Activated CD4-positive, alpha-beta T cell treated with anti-CD3 and anti-CD28 coated beads, Interleukin-2, amount 50 U/mL, for 4 hours (primary cell): Measurements from ENCODE around the gene TMEM235.

Experiments used
- DNase-seq, 2 experiments: peaks; one replicate each; pipeline ENCODE4 v3.0.0-alpha.2; 2020

The TMEM235 gene

DNA sequence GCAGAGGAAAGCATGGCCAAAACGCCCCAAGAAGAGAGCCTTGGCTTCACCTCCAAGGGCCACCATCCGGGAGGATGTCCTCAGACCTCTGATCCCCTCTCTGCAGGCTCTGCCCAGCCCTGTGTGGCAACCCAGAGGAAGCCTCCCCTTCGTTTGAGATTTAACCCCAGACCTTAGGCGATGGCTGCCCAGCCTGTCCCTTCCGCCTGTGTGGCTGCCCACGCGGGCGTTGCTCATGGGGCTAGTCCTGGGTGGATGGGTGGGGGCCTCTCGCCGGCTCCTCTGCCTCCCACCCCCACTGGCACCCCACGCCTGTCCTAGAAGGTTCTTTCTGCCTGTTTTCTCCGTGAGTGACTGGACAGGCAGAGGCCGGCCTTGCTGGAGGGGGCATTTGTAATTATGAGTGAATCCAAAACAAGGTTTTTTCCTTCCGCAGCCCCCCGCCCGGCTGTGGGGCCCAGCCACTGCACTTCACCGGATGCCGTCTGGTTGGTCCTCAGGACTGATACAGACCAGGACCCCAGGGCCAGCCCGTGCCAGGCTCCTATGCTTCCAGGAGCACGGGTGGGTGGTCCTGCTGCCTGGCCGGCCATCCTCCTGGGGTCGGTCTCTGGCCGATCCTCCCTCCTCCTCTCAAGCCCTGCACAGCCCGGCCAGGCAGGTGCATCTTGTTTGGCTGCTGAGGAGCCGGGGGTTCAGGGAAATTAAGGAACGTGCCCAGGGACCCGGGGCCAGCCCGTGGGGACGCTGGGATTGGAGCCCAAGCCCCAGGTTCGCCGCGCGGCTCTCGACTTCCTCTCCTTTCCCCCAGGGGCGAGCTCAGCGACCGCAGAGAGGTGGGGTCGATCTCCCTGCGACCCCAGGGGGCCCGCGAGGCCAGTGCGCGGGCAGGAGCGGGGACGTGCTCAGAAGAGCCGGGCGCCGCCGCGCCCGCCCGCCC, at the start of gene TMEM235:
TSS of gene TMEM235 (plus strand) at position 636 of the 940 bp plus-strand sequence. CDS start 393 bp downstream, outside the sequence.
- DNase-seq, result no peak

- DNase-seq, result no peak
These were observed 48.9 kb upstream of the TMEM235 start for GRCh38 chr17:78182504-78182903.

GRCh38 chr17:78183916-78184315, 47.5 kb upstream of the TMEM235 start:
- DNase-seq, result no peak

GRCh38 chr17:78184351-78184750, 47.1 kb upstream of the TMEM235 start:
- no peak for DNase-seq

GRCh38 chr17:78184868-78185267, 46.6 kb upstream of the TMEM235 start:
- no peak for DNase-seq

DNA sequence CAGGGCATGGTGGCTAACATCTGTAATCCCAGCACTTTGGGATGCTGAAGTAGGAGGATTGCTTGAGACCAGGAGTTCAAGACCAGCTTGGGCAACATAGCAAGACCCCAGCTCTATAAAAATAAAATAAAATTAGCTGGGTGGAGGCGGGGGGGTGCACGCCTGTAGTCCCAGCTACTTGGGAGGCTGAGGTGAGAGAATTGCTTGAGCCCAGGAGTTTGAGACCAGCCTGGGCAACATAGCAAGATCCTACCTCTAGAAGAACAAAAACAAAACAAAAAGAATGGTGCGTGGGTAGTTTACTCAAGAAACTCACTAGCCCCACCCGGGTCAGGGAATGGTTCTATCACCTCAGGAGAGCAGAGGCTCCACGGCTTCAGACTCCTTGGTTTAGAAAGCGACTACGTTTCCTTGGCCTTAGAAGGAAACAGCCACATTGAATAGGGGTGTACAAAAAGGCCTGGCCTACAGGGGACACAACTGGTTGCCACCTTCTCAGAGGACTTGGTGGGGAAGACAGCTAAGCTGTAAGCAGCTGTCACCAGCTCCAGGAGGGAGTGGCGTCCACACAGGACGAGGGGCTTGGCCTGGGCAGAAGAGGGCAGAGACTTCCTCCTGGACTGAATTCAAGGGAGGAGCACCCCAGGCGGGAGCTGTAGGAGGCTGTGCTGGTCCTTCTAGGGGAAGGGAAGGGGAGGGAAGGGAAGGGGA, 45.3 kb upstream of the TMEM235 start:
- DNase-seq, result no peak

DNA sequence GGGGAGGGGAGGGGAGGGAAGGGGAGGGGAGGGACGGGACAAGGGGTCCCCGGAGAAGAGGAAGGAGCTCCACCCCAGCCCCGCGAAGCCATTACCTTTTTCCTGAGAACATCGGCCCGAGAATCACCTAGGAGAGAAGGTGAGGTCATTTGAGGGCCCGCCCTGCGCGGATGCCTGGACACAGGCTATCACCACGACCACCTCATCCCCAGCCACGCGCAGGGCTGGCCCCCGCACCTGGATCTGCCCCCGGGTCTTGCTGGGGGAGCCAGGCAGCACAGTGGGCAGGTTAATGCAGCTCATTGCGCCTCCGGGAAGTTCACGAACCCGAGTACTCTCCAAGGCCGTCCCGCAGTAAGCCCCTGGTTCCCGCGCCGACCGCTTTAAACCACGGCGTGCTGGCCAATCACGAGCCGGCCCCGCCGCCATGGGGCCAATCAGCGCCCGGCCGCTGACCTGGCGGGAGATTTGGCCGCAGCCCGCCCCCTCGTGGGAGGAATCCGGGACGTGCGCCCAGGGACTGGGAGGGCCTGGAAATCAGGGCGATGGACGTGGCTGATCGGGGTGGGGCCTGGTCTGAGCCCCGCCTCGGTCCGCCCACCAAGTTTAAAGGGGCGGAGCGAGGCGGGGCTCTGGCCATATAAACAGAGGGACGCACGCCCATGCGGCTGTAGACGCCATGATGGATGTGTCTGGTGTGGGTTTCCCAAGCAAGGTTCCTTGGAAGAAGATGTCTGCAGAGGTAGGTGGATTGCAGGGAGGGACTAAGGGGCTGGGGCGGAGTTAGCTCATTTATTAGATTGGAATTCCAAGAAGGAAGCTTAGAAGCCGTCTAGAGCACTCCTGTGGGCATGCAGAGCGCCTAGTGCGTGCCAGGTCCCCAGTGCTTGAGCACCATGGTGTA, 44.5 kb upstream of the TMEM235 start, which contains the start of the genes AFMID and TK1:
TSS of gene AFMID (plus strand) at position 671 of the 904 bp plus-strand sequence. CDS start at position 680, 9 bp downstream.
TSS of gene TK1 (minus strand) at position 361 of the 904 bp plus-strand sequence. CDS start at position 303, 58 bp downstream.
- DNase-seq, result peak; percentile 62 to 64

DNA sequence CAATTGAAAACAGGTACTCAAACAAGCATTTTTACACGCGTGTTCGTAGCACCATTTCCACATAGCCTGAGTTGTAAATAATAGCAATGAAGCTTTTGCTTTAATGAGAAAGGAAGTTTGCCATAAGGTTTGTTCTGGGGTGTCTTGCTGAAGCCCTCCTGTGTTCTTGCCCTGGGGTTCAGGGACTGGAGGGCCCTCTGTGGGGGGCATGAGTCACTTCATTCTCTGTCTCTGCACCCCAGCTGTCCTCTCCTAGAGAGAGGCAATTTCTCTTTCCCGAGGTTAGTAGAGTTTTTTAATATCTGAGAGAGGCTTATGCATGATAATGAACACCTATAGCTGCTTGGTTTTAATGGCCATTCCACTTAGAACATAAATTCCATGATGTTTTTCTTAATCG, 34.7 kb upstream of the TMEM235 start:
- no peak for DNase-seq

GRCh38 chr17:78197147-78197832, 34.1 kb upstream of the TMEM235 start:
- no peak for DNase-seq

GRCh38 chr17:78200451-78200850, 31.0 kb upstream of the TMEM235 start:
- no peak for DNase-seq

DNA sequence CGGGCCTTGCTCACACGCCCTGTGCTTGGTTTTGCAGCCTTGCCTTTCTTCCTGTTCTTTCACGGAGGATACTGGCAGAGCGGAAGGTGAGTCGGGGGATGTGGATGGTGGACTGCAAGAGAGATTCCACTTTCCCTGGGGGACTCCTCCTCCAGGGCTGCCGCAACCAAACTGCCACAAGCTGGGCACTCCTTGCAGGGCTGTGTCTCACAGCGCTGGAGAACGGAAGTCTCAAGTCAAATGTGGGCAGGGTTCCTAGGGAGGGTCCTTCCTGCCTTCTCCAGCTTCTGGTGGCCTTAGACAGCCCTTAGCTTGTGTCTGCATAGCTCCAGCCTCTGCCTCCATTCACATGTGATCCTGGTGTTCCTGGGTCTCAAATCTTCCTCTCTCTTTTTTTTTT, 28.8 kb upstream of the TMEM235 start:
- no peak for DNase-seq

DNA sequence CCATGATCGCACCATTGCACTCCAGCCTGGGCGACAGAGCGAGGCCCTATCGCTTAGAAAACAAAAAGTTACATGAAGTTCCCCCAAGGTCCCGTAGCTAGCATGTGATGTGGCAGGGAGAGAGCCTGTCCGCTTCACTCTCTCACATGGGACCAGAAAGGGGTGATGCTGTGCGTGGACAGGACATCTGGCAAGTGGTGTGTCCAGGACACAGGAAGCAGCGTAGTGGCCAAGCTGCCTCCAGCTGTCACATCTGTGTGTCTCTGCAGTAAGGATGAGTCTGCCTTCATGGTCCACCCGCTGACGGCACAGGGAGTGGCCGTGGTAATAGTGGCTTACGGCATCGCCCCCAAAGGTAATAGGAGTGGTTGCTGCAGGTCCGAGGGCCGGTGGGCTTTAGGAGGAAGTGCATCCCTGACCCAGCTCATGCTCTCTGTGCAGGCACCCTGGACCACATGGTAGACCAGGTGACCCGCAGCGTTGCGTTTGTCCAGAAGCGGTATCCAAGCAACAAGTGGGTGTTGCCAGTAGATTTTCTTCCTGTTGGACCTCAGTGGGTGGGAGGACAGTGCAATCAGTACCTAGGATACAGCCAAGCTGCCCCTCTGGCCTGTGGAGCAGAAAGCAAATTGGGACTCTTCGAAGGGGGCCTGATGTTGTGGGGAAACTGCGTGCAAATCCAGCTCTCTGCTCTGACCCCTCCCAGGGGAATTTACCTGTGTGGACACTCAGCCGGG, 26.9 kb upstream of the TMEM235 start:
- DNase-seq, result no peak

GRCh38 chr17:78205124-78205775, 26.2 kb upstream of the TMEM235 start:
- DNase-seq, result no peak

DNA sequence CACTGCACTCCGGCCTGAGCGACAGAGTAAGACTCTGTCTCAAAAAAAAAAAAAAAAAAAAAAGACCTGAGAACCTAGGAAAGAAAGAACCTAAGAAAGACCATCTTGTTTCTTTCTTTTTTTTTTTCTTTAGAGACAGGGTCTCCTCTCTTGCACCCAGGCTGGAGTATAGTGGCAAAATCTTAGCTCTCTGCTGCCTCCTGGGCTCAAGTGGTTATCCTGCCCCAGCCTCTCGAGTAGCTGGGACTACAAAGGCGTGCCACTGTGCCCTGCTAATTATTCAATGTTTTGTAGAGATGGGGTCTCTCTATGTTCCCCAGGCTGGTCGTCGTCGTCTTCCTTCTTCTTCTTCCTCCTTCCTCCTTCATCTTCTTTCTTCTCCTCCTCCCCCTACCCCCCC, 25.1 kb upstream of the TMEM235 start:
- DNase-seq, result no peak

- no peak for DNase-seq
These were observed 22.9 kb upstream of the TMEM235 start for GRCh38 chr17:78208486-78208885.

GRCh38 chr17:78210111-78210510, 21.3 kb upstream of the TMEM235 start:
- no peak for DNase-seq

- no peak for DNase-seq
These were observed 20.4 kb upstream of the TMEM235 start for GRCh38 chr17:78211032-78211431.

DNA sequence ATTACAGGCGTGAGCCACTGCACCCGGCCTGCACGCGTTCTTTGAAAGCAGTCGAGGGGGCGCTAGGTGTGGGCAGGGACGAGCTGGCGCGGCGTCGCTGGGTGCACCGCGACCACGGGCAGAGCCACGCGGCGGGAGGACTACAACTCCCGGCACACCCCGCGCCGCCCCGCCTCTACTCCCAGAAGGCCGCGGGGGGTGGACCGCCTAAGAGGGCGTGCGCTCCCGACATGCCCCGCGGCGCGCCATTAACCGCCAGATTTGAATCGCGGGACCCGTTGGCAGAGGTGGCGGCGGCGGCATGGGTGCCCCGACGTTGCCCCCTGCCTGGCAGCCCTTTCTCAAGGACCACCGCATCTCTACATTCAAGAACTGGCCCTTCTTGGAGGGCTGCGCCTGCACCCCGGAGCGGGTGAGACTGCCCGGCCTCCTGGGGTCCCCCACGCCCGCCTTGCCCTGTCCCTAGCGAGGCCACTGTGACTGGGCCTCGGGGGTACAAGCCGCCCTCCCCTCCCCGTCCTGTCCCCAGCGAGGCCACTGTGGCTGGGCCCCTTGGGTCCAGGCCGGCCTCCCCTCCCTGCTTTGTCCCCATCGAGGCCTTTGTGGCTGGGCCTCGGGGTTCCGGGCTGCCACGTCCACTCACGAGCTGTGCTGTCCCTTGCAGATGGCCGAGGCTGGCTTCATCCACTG, 17.3 kb upstream of the TMEM235 start, which contains the start of gene BIRC5:
TSS of gene BIRC5 (plus strand) at position 238 of the 690 bp plus-strand sequence. CDS start at position 302, 64 bp downstream.
- DNase-seq, result peak; percentile 85 to 88

- no peak for DNase-seq
These were observed 16.7 kb upstream of the TMEM235 start for GRCh38 chr17:78214706-78215061.
